Stimulated activated CD8-positive, alpha-beta memory T cell treated with anti-CD3 and anti-CD28 coated beads, Interleukin-15, amount 100 ng/mL, for 24 hours (primary cell): Measurements from ENCODE around the gene PILRA.
"Not testable (repeated sequence)": the region's sequence is repeated elsewhere in the genome, so short reads cannot be mapped to it uniquely, and the experiment has no call there.

Experiments used
- DNase-seq: peaks from one replicate; pipeline ENCODE4 v3.0.0-alpha.2; 2020; ENCODE audit warnings: low read depth

PILRA gene

DNA sequence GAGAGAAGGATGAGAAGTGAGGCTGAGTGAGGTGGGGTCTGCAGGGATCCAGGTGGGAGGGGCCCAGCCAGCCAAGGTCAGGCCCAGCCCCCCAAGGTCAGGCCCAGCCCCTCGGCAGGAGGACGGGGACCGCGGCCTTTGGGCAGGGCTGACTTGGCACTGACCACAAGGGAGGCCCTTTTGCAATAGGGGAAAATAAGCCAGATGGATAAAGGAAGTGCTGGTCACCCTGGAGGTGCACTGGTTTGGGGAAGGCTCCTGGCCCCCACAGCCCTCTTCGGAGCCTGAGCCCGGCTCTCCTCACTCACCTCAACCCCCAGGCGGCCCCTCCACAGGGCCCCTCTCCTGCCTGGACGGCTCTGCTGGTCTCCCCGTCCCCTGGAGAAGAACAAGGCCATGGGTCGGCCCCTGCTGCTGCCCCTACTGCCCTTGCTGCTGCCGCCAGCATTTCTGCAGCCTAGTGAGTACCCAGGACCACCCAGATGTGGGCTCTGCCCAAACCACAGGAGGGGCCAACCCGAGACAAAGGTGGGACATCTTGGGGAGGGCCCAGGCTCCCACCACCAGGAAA lies at the start of gene PILRA:
TSS of gene PILRA (plus strand) at position 227 of the 571 bp plus-strand sequence. CDS start at position 397, 170 bp downstream.
- no peak for DNase-seq

DNA sequence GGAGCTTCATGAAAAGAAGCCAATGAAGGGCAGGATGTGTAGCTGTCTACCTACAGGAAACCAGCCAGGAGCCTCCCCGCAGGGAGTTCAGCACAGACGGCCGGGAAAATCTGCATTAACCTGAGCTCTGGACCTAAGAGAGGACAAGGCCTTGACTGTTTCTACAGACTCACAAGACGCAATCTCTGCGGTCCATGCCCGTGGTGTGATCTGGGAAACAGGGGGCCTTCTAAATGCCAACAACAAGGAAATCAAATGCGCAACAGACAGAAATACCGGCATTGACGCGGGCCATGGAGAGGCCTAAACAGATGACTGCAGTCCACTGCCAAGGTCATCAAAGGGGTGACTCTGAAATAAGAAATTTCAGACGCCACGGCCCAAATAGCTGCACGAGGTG lies 49.1 kb upstream of the PILRA start:
- not testable (repeated sequence) for DNase-seq

DNA sequence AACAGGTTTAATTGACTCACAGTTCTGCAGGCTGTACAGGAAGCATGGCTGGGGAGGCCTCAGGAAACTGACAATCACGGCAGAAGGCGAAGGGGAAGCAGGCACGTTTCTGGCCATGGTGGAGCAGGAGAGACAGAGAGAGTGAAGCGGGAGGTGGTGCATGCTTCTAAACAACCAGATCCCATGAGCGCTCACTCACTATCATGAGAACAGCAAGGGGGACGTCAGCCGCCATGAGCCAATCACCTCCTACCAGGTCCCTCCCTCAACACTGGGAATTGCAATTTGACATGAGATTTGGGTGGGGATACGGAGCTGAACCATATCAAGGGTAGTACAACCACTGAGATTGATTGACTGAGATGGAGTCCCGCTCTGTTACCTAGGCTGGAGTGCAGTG lies 47.6 kb upstream of the PILRA start:
- not testable (repeated sequence) for DNase-seq

DNA sequence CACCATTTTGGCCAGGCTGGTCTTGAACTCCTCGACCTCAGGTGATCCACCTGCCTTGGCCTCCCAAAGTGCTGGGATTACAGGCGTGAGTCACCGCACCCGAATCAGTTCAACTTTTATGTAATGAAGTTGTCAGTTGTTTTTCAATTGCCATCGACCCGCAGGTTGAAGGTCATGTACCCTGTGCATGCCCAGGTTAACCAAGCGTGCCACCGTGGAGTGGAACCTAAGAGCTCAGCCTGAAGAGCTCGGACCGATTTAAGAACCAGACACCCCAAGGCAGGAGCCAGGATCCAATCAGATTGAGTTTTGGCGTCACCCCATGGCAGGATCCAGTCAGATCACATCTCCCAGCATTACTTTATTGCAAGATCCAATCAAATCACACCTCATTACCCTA lies 46.4 kb upstream of the PILRA start:
- DNase-seq = not testable (repeated sequence)

DNA sequence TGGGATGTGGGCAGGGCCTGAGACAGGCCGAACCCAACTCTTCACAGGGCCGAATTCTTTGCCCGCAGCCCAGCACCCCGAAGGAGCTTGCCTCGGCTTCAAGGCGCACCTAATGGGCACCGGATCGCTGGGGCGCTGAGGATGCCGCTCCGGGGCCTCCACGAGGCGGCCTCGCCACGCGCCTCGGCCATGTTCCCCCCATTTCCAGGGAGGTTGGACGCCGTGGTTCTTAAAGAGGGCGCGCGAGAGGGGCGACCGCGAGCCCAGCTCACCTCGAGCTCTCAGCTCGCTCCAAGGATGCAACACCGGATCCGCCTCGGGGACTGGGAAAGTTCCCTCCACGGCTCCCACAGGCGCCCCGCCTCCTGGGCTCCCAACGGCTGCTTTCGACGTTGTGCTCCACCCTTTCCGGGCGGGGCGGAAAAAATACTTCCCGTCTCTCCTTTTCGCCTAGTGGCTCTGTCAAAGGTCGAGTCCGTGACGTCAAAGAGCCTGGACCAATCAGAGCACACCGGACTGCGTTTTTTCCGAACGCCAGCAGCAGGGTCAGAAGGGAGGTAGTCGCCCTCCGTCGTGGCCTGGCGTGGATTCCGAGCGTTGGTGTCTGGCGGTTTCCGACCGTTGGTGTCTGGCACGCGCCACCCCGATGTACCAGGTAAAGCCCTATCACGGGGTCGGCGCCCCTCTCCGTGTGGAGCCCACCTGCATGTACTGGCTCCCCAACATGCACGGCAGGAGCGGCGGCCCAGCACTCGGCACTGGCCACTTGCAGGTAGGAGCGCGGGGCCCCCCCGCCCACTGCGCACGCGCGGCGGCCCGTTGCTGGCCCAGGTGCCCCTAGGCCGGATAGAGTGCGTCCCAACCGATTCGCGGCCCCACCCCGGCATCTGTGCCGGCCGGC lies 37.5 kb upstream of the PILRA start:
- DNase-seq = peak; percentile 62

DNA sequence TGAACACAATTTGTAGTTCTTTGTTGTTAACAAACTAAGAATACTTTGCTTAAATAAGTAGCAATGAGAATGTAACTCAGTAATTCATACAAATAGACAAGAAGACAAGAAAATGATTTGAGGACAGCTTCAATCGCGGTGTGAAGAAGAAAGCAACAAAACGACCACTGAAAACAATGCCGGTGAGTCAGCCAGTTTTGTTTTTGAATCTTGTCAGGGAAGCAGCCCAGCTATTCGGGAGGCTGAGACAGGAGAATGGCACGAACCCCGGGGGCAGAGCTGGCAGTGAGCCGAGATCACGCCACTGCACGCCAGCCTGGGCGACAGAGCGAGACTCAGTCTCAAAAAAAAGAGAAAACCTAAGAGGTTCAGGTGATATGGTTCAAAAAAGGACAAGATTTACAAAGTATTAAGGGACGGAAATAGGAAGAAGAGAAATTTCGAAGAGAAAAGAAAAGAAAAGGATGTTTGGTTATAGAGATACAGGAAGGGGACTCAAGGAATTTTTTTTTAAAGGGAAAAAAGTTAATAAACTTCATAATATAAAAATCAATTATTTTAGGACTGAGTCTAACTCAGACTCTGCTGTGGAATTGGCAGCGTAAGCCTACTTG lies 35.1 kb upstream of the PILRA start:
- not testable (repeated sequence) for DNase-seq

DNA sequence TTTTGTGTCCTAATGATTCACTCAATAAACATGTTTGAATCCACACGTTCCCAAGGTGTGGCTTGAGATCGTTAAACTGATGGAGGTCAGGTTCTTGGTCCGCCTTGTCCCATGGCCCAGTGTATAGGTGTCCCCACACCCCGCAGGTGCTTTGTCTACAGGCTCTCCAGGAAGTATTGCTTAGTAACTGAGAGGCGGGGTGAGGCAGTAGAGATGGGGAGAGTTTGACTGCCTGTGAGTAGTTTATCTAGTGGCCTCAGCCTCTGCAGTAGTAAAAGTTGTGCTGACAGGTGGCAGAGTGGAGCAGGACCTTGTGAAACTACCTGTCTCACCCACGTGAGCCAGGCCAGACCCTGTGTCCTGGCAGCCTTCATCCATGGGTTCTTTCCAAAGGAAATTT lies 32.0 kb upstream of the PILRA start:
- DNase-seq = not testable (repeated sequence)

DNA sequence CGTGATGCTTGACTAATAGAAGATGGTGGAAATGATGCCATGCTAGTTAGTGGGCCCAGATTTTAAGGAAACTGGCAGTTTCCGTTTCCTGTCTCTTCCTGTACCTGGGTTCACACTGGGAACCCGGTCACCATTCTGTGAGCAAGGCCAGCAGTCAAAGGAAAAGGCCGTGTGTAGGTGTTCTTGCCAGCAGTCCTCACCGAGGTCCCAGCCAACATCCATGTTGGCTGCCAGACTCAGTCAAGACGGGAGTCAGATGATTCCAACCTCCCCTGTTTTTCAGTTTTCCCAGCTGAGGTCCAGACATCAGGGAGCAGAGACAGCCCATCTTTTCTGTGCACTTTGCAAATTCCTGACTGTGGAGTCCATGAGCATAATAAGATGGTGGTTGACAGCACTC lies 30.5 kb upstream of the PILRA start:
- no peak for DNase-seq

DNA sequence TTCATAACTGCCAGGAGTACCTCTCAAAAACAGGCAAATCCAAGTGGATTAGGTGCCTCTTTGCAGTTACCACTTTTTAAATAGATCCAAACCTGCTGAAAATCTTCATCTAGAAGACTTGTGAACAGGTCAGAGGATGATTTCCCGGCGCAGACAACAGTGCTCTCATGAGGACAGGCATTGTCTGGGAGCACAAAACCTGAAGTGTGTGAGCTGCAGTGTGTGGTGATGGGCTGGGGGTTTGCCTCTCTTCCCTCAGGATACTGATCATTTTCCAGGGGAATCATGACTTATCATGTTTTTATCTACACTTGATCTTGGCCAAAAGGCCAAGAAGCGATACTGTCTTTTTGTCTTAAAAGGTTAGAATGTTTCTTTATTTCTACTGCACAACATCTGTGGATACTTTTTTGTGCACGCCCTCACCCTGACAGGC lies 29.1 kb upstream of the PILRA start:
- not testable (repeated sequence) for DNase-seq

DNA sequence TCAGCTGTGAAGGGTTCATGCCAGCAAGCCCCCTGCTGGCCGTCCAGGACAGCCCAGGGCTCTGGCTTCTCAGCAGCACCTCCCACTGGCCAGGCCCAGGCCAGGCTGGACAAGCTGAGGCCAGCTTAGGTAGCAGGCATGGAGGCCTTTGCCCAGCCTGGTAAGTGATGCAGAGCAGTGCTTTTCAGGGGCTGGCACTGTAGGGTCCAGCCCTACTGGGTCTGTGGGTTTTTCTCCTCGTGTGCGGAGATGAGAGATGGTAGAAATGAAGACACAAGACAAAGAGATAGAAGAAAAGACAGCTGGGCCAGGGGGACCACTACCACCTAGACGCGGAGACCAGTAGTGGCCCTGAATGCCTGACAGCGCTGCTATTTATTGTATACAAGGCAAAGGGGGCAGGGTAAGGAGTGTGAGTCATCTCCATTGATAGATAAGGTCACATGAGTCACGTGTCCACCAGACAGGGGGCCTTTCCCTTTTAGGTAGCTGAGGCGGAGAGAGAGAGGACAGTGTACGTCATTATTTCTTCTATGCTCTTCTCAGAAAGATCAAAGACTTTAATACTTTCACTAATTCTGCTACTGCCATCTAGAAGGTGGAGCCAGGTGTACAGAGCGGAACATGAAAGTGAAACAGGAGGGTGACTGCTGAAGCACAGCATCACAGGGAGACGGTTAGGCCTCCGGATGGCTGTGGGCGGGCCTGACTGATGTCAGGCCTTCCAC lies 28.6 kb upstream of the PILRA start:
- DNase-seq = not testable (repeated sequence)

DNA sequence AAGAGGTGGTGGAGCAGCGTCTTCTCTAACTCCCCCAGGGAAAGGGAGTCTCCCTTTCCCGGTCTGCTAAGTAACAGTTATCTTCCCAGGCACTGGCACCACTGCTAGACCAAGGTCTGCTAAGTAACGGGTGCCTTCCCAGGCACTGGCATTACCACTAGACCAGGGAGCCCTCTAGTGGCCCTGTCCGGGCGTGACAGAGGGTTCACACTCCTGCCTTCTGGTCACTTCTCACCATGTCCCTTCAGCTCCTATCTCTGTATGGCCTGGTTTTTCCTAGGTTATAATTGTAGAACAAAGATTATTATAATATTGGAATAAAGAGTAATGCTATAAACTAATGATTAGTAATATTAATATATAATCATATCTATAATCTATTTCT lies 28.0 kb upstream of the PILRA start:
- not testable (repeated sequence) for DNase-seq

DNA sequence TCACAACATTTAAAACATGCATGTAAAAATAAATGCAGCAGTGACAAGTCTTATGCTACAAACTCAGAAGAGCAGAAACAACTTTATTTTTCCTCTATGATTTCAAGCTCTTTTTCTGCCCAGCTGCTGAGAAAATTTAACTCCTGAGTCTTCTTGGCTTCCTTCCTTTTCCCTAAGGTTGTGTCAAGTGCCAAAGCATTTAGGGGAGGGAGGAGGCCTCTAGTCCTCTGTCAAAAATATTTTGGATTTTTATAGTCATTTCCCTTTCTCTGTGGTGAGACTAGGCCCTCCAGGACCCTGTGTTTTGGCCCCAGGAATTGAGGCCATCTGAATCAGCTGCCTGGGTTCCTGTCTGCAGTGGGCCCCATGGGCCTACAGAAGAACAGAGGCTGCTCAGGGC lies 26.4 kb upstream of the PILRA start:
- no peak for DNase-seq

DNA sequence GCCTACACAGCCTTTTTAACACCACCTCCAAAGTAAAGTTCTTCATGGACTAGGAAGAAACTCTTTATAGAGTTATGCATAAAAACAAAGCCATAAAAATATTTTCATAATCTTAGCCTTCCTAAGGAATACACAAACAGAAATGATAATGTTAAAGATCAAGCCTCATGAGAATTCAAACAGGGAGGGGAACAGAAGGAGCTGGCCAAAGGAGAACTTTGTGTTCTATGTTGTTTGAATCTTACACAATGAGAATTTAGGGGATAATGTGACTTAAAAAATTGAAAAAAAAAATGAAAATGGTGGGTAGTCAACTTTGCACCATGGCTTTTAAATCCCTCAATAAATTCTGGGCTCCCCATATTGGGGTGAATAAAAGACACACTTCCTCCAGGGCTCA lies 24.5 kb upstream of the PILRA start:
- no peak for DNase-seq

DNA sequence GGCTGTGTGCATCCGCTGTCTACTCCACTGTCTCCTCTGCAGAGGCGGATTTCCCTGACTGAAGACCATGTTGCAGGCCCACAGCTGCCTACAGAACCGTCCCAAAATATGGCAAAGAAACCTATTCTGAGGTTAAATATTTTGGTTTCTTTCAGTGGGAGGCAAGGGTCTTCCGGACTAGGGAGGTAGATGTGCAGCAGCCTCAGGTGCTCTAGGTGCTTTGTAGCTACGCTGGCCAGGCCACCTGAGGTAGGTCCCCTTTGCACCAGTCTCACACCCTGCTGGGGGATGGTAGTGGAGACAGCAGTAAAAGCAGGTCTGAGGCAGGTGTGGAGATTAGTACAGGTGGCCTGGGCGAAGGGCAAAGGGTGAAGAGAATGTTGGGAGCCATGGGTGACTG lies 23.5 kb upstream of the PILRA start:
- DNase-seq = no peak

DNA sequence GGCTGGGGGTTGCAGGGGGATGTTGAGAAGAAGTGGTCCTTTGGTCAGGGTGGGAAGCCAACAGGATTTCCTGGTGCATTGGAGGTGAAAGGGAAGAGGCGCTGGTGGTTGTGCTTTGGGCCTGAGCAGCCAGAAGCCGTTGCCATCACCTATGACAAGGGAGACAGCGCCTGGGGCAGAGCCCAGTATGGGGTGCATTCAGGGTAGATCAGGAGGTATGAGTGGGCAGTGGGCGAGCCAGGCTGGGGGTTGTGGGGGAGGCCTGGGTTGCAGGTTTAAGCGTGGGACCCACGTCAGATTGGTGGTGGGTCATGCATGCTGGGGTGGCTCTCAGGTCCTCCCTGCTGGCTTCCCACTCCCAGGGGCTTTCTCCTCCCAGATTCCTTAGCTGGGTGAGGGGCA lies 21.6 kb upstream of the PILRA start:
- DNase-seq = no peak

DNA sequence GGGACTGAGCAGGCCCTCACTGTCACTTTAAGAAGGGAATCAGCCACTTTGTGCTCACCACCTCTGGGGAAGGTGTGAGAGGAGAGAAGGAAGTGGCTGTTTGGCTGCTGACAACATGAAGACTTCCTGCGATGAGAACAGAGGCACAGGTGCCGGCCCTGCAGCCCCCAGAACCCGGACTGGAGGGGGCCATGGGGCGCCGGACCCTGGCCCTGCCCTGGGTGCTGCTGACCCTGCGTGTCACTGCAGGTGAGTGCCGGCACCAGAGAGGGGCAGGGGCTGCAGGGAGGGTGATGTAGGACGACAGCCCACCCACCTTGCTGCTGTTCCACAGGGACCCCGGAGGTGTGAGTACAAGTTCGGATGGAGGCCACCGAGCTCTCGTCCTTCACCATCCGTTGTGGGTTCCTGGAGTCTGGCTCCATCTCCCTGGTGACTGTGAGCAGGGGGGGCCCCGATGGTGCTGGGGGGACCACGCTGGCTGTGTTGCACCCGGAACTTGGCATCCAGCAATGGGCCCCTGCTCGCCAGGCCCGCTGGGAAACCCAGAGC lies 21.0 kb upstream of the PILRA start:
- DNase-seq = not testable (repeated sequence)

DNA sequence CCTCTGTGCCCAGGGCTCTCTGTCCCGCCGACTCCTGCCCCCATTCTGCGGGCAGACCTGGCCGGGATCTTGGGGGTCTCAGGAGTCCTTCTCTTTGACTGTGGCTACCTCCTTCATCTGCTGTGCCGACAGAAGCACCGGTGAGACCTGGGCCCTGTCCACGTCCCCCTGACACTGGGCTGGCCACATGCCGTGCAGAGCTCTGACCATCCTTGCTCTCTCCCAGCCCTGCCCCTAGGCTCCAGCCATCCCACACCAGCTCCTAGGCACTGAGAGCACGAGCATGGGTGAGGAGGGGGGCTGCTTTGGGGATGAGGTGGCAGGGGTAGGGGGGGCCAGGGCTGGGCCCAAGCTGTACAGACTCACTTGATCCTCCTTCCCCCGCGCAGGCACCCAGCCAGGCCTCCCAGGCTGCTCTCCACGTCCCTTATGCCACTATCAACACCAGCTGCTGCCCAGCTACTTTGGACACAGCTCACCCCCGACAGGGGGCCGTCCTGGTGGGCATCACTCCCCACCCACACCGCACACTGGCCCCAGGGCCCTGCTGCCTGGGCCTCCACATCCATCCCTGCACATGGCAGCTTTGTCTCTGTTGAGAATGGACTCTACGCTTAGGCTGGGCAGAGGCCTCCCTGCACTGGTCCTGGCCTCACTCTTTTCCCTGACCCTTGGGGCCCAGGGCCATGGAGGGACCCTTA lies 20.2 kb upstream of the PILRA start:
- DNase-seq = no peak

DNA sequence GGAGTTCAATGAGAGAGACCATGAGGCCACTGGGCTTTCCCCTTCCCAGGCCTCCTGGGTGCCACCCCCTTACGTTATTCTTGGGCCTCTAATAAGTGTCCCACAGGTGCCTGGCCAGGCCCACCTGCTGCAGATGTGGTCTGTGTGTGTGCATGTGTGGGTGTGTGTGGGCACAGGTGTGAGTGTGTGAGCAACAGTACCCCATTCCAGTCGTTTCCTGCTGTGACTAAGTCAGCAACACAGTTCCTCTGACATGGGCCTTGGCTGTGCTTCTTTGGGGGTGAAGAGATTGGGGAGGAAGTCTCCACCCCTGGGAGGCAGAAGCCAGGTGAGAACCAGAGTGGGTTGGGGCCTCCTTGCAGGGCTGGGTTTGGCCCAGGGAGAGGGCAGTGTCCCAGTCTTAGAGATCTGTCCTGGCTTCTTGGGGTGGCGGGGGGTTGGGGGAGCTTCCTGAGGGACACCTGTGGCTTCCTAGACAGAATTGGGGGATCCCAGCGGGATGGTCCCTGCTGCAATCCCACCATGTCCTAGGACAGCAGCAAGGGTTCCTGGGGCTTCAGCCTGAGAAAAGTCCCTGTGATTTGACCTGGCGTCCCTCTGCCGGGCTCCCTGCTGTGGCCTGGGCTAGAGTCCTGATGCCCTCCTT lies 19.5 kb upstream of the PILRA start:
- no peak for DNase-seq

DNA sequence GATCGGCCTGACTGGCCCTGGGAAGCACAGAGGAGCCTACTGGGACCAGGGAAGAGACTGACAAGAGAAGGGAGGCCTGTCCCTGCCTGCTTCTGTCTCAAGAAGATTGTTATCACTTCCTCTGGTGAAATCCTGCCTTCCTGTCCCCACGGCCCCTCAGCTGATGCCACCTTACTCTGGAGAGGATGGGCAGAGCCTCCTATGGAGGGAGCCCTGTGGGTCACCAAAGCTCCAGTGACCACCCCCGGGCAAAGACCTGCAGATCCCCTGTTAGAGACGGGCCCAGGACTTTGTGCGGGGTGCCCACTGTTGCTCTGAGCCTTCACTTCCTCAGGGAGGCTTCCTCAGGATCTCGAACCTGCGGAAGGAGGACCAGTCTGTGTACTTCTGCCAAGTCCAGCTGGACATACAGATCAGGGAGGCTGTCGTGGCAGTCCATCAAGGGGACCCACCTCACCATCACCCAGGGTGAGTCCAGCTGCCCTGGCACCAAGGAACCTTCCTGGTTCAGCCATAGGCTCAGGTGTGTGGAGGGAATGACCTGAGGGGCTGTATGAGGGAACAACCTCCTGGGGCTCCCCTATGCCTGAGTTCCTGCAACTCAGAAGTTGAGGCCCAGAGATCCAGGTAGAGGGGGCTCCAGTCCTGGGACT lies 16.7 kb upstream of the PILRA start:
- no peak for DNase-seq

DNA sequence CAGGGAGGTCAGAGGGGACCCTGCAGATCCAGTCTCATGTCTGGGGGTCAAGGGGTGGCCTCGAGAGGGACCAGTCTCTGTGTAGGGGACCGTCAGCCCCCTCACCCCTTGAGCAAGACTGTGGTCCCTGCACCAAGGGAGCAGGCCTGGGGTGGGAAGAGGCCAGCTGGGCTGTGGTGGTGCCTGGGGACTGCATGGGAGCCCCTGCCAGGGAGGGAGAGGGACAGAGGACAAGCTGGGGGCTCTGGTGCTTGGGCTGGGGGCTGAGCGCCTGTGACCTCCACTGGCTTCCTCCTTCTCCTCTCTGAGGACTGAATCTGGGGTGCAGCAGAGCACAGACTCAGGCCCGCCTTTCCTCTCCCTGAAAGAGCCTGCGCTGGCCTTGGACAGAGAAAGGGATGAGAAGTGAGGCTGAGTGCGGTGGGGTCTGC lies 16.1 kb upstream of the PILRA start:
- DNase-seq = no peak
